ENCODE data around the gene AFF3. TPM values are rescaled to one million over a fixed set of nuclear protein-coding genes. Genes with fewer than 3 reads are reported as not detected.

Gene AFF3
- total RNA-seq, 1 experiment from 2014 or later, result 0.42 TPM

GRCh38 chr2:99652862-99653261 is 489.5 kb downstream of the AFF3 start:
- DNase-seq (ENCODE audit: unreplicated experiment), result no peak
- ChIA-PET POLR2A (no interaction called here), CTCF (interaction anchor here (0.6 kb wide), 1 partner anchor 71 kb away, joined by 5 read pairs; no protein-coding TSS in a partner anchor)
- peaks cover 11% of the 10 kb centered on the region for H3K27me3 Mint-ChIP-seq (ENCODE audit: insufficient read depth, unreplicated experiment)
- BruUV-seq (replicated peaks), result no TSS peak
- no peak overlapping the region for H3K27ac Mint-ChIP-seq (ENCODE audit: low read depth, unreplicated experiment)
- peaks cover 7% of the 10 kb centered on the region for H3K9me3 Mint-ChIP-seq (ENCODE audit: unreplicated experiment)
- peaks cover 14% of the 10 kb centered on the region for H3K4me1 Mint-ChIP-seq (ENCODE audit: insufficient read depth, unreplicated experiment)
- TF ChIP-seq CTCF (IDR thresholded peaks at IDR 0.05; ENCODE audit: unreplicated experiment), result no peak
- intact Hi-C loops (cut with micrococcal nuclease), result no loop called here
- no peak overlapping the region for H3K4me3 Mint-ChIP-seq (ENCODE audit: unreplicated experiment)
- no peaks in the 10 kb centered on the region for H3K36me3 Mint-ChIP-seq (ENCODE audit: insufficient read depth, unreplicated experiment)

- intact Hi-C loops (cut with micrococcal nuclease), result no loop called here
- H3K27ac Mint-ChIP-seq (ENCODE audit: low read depth, unreplicated experiment), result no peak overlapping the region
- no peaks in the 10 kb centered on the region for H3K36me3 Mint-ChIP-seq (ENCODE audit: insufficient read depth, unreplicated experiment)
- H3K27me3 Mint-ChIP-seq (ENCODE audit: insufficient read depth, unreplicated experiment), result peaks cover 11% of the 10 kb centered on the region
- H3K4me1 Mint-ChIP-seq (ENCODE audit: insufficient read depth, unreplicated experiment), result peaks cover 14% of the 10 kb centered on the region
- H3K9me3 Mint-ChIP-seq (ENCODE audit: unreplicated experiment), result peaks cover 7% of the 10 kb centered on the region
- no peak for TF ChIP-seq CTCF (IDR thresholded peaks at IDR 0.05; ENCODE audit: unreplicated experiment)
- no peak overlapping the region for H3K4me3 Mint-ChIP-seq (ENCODE audit: unreplicated experiment)
- no TSS peak for BruUV-seq (replicated peaks)
- DNase-seq (ENCODE audit: unreplicated experiment), result peak; percentile 25
- POLR2A ChIA-PET, result no interaction called here
- CTCF ChIA-PET, result no interaction called here
Measured at GRCh38 chr2:99651930-99652670, 490.3 kb downstream of the AFF3 start.

GRCh38 chr2:99648906-99649789 is 493.2 kb downstream of the AFF3 start:
- H3K4me1 Mint-ChIP-seq (ENCODE audit: insufficient read depth, unreplicated experiment), result peaks cover 8% of the 10 kb centered on the region
- H3K27me3 Mint-ChIP-seq (ENCODE audit: insufficient read depth, unreplicated experiment), result peaks cover 11% of the 10 kb centered on the region
- no peak overlapping the region for H3K4me3 Mint-ChIP-seq (ENCODE audit: unreplicated experiment)
- intact Hi-C loops (cut with micrococcal nuclease), result no loop called here
- POLR2A ChIA-PET, result interaction anchor here (0.6 to 0.8 kb wide), 2 partner anchors 12 to 24 kb away, joined by 3 read pairs; no protein-coding TSS in a partner anchor
- peaks cover 7% of the 10 kb centered on the region for H3K9me3 Mint-ChIP-seq (ENCODE audit: unreplicated experiment)
- CTCF ChIA-PET, result interaction anchor here (0.6 kb wide), 1 partner anchor 12 kb away, joined by 6 read pairs; no protein-coding TSS in a partner anchor
- no TSS peak for BruUV-seq (replicated peaks)
- H3K27ac Mint-ChIP-seq (ENCODE audit: low read depth, unreplicated experiment), result no peak overlapping the region
- no peak for DNase-seq (ENCODE audit: unreplicated experiment)
- H3K36me3 Mint-ChIP-seq (ENCODE audit: insufficient read depth, unreplicated experiment), result no peaks in the 10 kb centered on the region
- no peak for TF ChIP-seq CTCF (IDR thresholded peaks at IDR 0.05; ENCODE audit: unreplicated experiment)
